ENCODE data around the gene NIPBL.
"Not testable (repeated sequence)": the region's sequence is repeated elsewhere in the genome, so short reads cannot be mapped to it uniquely, and the experiment has no call there.

The NIPBL gene

DNA sequence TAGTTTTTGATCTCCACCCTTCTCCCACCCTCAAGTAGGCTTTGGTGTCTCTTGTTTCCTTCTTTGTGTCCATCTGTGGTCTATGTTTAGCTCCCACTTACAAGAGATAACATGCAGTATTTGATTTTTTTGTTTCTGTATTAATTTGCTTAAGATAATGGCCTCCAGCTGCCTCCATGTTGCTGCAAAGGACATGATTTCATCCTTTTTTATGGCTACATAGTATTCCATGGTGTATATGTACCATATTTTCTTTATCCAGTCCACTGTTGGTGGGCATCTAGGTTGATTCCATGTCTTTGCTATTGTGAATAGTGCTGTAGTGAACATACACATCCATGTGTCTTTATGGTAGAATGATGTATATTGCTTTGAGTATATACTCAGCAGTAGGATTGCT is 24.5 kb downstream of the NIPBL start:
- not testable (repeated sequence) for DNase-seq

DNA sequence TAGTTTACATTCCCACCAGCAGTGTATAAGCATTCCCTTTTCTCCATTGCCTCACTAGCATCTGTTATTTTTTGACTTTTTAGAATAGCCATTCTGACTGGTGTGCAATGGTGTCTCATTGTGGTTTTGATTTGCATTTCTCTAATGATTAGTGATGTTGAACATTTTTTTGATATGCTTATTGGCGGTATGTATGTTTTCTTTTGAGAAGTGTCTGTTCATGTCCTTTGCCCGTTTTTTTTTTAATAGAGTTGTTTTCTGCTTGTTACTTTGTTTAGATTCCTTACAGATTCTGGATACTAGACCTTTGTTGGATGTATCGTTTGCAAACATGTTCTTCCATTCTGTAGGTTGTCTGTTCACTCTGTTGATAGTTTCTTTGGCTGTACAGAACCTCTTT is 25.3 kb downstream of the NIPBL start:
- DNase-seq: no peak

DNA sequence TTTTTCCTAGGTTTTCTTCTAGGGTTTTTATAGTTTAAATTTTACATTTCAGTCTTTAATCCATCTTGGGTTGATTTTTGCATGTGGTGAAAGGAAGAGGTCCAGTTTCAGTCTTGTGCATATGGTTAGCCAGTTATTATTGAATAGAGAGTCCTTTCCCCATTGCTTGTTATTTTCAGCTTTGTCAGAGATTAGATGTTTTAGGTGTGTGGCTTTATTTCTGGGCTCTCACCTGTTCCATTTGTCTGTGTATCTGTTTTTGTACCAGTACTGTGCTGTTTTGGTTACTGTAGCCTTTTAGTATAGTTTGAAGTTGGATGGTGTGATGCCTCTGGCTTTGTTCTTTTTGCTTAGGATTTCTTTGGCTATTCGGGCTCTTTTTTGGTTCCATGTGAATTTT is 25.8 kb downstream of the NIPBL start:
- no peak for DNase-seq

DNA sequence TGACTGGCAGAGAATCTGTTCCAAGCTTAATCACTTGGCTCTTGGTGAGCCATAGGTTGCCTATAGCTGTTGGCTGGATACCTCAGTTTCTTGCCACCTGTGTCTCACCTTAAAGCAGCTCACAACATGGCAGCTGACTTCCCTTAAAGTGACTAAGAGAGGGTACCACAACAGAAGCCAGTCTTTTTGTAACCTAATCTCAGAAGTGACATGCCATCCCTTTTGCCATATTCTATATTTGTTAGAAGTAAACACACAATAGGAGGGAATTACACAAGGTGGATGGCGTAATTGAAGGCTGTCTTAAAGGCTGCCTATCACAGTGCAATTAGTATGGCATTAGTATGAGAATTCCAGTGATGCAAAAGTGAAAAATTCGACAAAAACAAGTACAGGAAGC is 28.1 kb downstream of the NIPBL start:
- no peak for DNase-seq

DNA sequence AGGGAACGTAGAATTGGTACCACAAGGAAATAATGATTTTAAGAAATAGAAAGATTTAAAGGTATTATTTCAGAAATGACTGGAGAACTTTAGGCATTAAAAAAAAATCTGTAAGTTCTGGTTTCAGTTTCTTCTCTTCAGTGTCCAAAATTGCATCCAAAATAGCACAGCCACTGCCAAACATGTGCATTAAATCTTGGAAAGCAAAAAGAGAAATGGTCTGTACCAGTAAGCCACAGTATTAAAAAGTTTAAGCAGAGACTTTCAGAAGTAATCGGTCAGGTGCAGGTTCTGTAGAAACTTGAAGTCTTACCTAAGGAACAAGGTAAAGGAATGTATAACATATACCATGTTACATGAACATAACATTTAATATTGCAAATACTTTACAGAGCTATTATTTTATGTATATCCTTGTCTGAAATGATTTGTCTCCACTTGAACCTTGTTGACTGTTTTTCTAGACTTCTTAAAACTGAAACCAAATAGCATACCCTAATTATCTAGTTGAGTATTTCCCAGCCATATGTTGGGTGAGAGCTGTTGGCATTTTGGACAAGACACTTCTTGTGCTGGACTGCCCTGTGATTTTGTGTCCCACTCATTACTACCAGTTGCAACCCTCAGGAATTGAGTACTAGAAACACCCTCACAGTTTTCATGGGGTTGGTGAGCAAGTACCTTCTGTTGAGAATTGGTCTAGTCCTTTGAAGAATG is 32.1 kb downstream of the NIPBL start:
- no peak for DNase-seq

DNA sequence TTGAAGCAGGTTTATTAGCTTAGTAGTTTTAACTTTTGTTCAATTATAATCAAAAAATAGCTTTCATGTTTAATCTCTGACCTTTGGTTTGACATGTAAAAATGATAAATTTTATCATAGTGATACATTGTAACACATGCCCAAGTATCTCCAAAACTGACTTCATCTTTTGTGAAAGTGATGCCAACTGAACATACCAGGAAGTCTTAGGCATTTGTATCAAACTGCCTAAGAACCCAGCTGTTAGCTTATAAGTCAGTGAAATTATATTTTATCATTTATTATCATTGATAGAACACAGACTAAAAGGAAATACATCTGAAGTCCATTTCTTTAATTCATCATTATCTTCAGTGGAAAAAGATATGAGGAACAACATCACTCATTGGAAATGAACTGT is 39.1 kb downstream of the NIPBL start:
- DNase-seq: no peak

DNA sequence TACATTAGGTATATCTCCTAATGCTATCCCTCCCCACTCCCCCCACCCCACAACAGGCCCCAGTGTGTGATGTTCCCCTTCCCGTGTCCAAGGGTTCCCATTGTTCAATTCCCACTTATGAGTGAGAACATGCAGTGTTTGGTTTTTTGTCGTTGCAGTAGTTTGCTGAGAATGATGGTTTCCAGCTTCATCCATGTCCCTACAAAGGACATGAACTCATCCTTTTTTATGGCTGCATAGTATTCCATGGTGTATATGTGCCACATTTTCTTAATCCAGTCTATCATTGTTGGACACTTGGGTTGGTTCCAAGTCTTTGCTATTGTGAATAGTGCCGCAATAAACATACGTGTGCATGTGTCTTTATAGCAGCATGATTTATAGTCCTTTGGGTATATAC is 40.0 kb downstream of the NIPBL start:
- not testable (repeated sequence) for DNase-seq

DNA sequence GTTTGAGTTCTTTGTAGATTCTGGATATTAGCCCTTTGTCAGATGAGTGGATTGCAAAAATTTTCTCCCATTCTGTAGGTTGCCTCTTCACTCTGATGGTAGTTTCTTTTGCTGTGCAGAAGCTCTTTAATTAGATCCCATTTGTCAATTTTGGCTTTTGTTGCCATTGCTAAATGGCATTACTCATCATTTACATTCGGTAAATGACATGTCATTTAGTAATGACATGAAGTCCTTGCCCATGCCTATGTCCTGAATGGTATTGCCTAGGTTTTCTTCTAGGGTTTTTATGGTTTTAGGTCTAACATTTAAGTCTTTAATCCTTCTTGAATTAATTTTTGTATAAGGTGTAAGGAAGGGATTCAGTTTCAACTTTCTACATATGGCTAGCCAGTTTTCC is 40.8 kb downstream of the NIPBL start:
- not testable (repeated sequence) for DNase-seq

DNA sequence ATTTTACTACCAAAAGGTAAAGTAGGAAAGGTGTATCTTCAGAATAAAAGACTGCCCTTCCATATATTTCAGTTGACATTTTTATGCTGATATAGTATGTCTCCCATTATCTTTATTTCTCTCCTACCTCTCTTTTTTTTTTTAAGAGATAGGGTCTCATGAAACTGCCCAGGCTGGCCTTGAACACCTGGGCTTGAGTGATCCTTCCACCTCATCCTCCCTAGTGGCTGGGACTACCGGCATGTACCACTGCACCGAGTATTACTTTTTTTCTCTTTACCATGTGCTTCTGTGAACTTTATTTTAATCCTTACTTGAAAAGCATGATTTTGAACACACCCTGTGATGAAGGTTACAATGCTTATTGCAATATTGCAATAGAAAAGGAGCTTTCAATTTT is 42.7 kb downstream of the NIPBL start:
- DNase-seq: no peak

DNA sequence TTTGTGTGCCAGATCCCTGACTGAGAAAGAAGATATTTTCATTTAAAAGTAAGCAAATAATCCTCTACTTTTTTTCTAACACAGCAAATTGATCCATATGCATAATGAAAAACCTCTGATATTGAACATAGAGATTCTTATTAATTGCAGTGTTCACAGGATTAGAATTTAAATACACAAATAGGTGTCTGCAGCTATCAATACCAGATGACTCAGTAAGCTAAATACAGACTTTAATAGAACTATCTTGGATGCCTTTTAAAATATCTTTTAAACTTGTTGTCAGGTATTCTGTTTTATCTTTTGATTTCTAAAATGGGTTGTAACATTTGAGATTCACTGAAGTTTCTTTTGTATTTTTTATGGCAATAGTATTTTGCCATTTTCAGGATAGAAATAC is 43.1 kb downstream of the NIPBL start:
- no peak for DNase-seq

DNA sequence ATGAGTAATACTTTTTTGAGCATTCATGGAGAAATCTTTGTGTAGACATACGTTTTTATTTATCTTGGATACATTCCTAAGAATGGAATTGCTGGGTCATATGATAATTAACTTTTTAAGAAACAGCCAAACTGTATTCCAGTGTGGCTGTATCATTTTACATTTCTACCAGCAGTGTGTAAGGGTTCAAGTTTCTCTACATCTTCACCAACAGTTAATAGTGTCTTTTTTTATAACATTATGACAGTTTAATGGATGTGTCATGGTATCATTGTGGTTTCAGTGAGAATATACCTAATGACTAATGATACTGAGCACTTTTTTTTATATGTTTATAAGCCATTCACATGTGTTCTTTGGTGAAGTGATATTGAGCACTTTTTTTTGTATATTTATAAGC is 52.4 kb downstream of the NIPBL start:
- no peak for DNase-seq

DNA sequence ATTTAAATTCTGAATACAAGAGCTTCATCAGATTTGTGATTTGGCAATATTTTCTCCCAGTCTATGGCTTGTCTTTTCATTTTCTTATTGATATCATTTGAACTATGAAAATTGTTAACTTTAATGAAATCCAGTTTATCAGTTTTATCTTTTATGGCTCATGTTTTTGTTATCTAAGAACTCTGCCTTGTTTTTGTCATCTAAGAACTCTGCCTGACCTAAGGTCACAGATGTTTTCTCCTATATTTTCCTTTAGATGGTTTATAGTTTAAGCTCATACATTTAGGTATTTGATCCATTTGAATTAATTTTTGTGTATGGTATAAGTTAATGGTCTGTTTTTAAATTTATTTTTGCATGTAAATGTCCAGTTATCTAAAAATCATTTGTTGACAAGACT is 52.9 kb downstream of the NIPBL start:
- no peak for DNase-seq

DNA sequence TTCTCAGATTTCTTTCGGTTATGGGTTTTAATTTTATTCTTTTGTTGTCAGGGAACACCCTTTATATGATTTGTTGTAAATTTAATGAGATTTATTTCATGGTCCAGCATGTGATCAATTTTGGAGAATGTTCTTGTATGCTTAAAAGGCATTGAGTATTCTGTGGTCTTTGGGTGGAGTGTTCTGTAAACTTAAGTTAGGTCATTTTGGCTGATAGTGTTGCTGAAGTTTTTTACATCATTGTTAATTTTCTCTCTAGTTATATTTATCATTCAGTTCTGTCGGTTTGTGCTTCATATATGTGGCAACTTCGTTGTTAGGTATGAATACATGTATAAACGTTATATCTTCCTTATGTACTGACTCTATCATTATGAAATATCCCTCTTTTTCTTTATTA is 55.5 kb downstream of the NIPBL start:
- DNase-seq: no peak

DNA sequence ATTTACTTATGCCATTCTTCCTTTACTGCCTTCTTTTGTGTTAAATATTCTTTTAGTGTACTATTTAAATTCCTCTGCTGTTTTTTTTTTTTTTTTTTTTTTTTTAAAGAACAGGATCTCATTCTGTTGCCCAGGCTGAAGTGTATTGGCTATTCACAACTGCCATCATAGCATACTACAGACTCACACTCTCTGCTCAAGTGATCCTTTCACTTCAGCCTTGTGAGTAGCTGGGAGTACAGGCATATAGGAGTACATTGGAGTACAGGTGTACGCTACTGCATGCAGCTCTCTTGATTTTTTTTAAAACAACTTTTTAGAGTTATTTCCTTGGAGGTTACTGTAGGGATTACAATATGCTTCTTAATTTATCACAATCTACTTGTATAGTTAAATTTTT is 56.1 kb downstream of the NIPBL start:
- DNase-seq: no peak

DNA sequence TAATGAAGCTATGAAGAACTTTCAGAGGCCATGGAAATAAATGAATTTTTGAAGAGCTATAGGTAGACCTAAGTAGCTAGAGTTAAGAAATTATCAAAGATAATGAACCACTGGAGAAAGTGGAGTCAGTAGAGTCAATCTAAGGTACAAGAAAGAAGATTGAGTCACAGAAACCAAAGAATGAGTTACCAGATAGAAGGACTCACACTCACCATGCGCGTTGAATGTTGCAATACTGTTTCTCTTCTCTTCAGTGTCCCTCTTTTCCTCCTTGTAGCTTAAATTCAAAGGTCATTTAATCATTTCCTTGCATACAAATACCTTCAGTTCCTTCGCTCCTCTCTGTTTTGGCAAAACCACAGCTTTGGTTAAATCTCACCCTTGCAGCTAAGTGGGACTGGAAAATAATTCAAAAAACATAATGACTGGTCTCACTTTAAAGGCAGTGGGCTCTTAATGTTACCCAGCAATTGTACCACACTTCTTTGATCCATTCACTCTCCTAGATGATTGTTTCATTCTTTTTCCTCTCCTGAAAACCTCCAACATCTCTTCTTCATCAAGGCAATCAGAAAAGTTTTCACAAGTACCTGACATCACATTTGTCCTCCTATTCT is 58.3 kb downstream of the NIPBL start:
- no peak for DNase-seq

DNA sequence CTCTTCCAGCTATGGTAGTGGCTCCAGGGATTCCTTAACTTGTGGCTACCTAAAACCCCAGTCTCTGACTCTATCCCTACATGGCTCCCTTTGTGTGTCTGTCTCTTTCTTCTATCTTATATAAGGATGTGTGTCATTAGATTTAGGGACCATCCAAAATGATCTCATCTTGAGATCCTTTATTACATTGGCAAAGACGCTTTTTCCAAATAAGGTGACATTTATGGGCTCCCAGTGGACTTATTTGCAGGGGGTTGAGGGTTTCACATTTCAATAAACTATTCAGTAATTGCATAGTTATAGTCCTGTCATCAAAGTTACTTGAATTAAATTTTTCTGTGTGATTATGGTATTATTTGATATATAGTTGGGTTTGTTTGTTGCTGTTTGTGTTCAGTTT is 59.2 kb downstream of the NIPBL start:
- DNase-seq: no peak

DNA sequence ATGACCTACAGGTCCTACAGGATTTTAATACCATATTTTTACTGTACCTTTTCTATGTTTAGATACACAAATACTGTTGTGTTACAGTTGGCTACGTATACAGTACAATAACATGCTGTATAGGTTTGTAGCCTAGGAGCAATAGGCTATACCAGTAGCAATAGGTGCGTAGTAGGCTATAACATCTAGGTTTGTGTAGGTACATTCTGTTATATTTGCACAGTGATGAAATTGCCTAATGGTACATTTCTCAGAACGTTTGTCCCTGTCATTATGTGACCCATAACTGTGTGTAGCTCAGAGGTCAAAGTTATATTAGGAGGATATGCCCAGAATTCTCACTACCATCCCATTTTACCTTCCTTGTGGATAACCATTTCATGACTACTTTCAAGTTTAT is 59.7 kb downstream of the NIPBL start:
- no peak for DNase-seq

DNA sequence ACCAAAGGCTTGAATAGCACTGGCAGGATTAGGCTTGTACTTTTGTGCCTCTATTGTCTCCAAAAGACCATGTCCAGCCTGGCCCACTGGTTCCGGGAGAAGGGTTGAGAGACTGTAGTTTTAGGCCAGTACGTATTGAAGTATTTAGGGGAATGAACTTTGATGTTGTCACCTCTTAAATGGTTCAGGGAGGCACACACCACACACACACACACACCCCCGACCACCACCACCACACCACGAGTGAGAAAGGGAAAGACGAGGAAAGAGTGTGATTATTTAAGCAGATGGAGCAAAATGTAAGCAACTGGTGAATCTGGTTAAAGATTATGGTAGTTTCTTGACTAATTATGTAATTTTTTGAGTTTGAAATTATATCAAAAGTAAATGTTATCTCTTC is 61.6 kb downstream of the NIPBL start:
- DNase-seq: no peak

DNA sequence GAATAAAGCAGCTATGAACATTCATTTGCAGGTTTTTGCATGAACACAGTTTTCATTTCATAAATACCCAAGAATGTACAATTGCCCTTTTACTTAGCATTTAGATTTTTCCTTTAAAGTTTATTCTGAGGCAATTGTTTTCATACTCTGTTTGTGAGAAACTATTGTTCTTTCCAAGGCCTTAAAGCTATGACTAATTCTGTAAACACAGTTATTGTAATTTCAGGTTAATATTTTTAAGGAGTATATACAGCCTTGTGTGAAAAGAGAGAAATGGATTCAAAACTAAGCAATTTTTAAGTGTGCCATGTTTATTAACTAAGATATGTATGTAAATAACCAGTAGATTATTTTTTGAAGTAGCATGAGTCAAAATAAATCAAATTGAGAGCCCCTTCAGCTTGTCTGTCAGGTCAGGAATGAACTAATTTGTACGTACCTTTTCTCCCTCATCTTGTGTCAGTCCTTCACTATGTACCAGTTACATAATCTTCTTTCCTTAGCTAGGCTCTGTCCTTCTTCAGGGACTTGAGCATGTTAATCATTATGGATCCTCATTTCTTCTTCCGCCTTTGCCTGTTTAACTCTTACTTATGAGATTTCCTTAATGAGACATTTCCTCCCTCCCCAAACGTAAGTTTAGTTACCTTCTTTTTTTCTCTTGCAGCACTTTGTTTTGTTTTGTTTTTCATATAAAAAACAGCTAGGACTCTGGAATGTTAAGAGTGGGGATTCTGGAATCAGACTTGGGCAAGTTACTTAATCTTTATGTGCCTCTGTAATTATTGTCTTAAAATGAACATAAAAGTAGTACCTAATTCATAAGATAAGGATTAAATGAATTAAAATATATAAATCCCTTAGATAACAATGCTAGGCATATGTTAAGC is 63.6 kb downstream of the NIPBL start:
- no peak for DNase-seq

DNA sequence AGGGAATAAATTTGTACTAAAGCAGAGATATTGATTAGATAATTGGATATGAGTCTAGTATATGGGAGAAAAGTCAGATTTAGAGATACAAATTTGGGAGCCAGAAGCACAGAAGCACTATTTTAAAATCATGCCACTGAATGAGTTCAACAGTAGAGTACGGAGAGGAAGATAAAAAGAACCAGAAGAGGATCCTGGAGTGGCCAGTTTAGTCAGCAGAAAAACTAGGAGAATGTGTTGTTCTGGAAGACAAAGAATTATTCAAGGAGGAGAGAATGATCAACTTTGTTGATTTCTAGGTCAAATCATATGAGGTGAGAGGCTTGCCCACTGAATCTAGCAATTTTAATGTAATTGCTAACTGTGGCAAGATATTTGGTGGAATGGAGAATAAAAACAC is 67.0 kb downstream of the NIPBL start:
- no peak for DNase-seq

DNA sequence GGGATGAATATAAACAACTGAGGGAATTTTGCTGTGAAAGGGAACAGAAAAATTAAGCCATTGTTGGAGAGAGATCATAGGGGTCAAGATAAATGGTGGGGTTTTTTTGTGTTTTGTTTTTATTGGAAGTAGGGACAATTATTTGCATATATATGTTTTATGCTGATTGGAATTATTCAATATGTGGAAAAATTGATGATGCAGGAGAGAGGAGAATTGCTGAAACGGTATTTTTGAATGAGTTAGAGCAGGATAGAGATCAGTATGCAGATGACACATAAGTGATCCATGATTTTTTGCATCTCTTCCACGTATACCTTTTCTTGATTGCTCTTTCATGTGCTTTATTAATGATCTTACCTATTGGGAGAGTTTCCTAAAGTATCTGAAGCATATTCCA is 67.5 kb downstream of the NIPBL start:
- no peak for DNase-seq

DNA sequence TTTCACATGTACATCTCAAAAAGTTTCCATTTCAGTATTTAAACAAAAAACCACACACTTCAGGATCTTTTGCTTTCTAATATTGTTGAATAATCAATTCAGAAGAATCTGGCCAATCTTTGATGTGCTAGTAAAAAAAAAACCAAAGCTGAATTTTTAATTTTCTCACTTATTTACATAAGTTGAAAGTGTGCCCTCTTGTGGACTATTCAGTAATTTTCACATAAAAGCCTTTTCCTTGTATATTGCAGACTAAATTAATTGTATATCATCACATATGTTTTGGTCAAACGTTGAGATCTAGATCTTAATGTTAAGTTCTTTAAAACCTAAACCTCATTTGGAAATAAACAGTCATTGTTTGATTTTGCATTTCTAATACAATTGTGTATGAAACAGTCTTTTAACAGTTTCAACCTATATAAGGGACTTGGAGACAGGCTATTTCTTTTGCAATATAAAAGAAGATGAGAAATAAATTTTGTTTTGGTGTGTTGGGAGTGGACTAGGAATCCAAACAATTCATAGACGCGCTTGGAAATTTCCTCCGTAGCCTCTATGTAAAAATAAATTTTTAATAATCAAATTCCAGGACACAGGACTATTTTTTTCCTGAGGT is 68.1 kb downstream of the NIPBL start:
- no peak for DNase-seq

DNA sequence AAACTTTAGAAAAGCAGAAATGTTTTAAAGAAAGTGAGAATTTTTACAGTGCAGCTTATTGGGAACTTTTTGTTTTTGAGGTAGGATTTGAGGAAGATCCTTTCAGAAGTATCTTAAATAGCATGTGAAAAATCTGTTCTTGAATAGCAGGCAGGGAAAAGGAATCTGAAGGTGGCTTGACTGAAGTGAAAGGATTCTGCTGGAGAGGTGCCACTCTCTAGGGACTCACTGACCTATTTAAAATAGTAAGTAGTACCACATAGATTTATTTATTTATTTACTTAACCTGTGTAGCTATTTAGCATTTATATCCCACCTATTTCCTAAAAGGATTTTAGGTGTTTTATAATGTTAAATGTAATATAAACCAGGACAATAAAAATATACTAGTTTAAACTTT is 69.1 kb downstream of the NIPBL start:
- no peak for DNase-seq

Data from C1 segment of cervical spinal cord (tissue), 14 donors.